ENCODE results near the gene FGF1.

Gene FGF1

DNA sequence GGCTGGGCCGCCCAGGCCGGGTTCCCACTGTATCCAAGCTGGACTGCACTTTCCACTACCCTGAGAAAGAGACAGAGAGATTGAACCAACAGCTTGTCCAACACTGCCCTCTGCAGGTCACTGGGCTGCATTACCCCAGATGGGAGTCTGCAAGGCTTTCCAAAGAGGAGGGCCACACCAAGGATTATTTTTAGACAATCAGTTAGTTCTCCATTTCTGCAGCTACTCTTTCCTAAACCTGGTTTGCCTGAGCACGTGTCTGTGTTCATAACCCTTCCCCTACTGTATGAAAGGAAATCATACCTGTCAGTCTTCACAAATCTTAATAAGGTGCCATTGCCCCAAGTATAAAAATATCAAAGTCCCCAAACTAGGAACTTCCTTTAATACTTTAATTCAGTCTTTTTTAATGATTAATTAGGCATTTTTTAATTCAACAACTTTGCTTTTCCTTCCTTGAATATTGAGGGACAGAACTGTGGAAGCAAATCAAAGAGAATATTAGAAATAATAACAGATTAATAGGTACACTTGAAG lies 13.4 kb upstream of the FGF1 start:
- TF ChIP-seq TCF4 (CRISPR knock-in tag; IDR thresholded peaks at IDR 0.05; ENCODE audit: borderline replicate concordance) (no peak), ZNF565 (CRISPR knock-in tag; conservative IDR thresholded peaks at IDR 0.05; ENCODE audit: low read depth) (no peak), ARNTL (CRISPR knock-in tag; IDR thresholded peaks at IDR 0.05; ENCODE audit: borderline replicate concordance, low read depth) (no peak), RARB (CRISPR knock-in tag; IDR thresholded peaks at IDR 0.05) (no peak), ZNF8 (CRISPR knock-in tag; IDR thresholded peaks at IDR 0.05) (no peak), ZFP3 (CRISPR knock-in tag; IDR thresholded peaks at IDR 0.05) (no peak), PPARA (CRISPR knock-in tag; IDR thresholded peaks at IDR 0.05; ENCODE audit: borderline replicate concordance) (no peak), CSDC2 (CRISPR knock-in tag; IDR thresholded peaks at IDR 0.05) (no peak), BACH2 (CRISPR knock-in tag; IDR thresholded peaks at IDR 0.05; ENCODE audit: borderline replicate concordance) (no peak), TOX (CRISPR knock-in tag; IDR thresholded peaks at IDR 0.05; ENCODE audit: borderline replicate concordance) (no peak), SNAI2 (CRISPR knock-in tag; IDR thresholded peaks at IDR 0.05) (no peak), OSR1 (CRISPR knock-in tag; IDR thresholded peaks at IDR 0.05) (no peak), ISL1 (CRISPR knock-in tag; IDR thresholded peaks at IDR 0.05) (no peak)
- TF ChIP-seq, protein P1, sequence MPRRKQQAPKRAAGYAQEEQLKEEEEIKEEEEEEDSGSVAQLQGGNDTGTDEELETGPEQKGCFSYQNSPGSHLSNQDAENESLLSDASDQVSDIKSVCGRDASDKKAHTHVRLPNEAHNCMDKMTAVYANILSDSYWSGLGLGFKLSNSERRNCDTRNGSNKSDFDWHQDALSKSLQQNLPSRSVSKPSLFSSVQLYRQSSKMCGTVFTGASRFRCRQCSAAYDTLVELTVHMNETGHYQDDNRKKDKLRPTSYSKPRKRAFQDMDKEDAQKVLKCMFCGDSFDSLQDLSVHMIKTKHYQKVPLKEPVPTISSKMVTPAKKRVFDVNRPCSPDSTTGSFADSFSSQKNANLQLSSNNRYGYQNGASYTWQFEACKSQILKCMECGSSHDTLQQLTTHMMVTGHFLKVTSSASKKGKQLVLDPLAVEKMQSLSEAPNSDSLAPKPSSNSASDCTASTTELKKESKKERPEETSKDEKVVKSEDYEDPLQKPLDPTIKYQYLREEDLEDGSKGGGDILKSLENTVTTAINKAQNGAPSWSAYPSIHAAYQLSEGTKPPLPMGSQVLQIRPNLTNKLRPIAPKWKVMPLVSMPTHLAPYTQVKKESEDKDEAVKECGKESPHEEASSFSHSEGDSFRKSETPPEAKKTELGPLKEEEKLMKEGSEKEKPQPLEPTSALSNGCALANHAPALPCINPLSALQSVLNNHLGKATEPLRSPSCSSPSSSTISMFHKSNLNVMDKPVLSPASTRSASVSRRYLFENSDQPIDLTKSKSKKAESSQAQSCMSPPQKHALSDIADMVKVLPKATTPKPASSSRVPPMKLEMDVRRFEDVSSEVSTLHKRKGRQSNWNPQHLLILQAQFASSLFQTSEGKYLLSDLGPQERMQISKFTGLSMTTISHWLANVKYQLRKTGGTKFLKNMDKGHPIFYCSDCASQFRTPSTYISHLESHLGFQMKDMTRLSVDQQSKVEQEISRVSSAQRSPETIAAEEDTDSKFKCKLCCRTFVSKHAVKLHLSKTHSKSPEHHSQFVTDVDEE (CRISPR knock-in tag; IDR thresholded peaks at IDR 0.05), result no peak
- TF ChIP-seq, protein P2, sequence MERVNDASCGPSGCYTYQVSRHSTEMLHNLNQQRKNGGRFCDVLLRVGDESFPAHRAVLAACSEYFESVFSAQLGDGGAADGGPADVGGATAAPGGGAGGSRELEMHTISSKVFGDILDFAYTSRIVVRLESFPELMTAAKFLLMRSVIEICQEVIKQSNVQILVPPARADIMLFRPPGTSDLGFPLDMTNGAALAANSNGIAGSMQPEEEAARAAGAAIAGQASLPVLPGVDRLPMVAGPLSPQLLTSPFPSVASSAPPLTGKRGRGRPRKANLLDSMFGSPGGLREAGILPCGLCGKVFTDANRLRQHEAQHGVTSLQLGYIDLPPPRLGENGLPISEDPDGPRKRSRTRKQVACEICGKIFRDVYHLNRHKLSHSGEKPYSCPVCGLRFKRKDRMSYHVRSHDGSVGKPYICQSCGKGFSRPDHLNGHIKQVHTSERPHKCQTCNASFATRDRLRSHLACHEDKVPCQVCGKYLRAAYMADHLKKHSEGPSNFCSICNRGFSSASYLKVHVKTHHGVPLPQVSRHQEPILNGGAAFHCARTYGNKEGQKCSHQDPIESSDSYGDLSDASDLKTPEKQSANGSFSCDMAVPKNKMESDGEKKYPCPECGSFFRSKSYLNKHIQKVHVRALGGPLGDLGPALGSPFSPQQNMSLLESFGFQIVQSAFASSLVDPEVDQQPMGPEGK (CRISPR knock-in tag; IDR thresholded peaks at IDR 0.05; ENCODE audit: borderline replicate concordance), result no peak
- TF ChIP-seq, protein P3, sequence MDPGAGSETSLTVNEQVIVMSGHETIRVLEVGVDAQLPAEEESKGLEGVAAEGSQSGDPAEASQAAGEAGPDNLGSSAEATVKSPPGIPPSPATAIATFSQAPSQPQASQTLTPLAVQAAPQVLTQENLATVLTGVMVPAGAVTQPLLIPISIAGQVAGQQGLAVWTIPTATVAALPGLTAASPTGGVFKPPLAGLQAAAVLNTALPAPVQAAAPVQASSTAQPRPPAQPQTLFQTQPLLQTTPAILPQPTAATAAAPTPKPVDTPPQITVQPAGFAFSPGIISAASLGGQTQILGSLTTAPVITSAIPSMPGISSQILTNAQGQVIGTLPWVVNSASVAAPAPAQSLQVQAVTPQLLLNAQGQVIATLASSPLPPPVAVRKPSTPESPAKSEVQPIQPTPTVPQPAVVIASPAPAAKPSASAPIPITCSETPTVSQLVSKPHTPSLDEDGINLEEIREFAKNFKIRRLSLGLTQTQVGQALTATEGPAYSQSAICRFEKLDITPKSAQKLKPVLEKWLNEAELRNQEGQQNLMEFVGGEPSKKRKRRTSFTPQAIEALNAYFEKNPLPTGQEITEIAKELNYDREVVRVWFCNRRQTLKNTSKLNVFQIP (CRISPR knock-in tag; IDR thresholded peaks at IDR 0.05; ENCODE audit: borderline replicate concordance, low read depth), result no peak
- TF ChIP-seq, protein P4, sequence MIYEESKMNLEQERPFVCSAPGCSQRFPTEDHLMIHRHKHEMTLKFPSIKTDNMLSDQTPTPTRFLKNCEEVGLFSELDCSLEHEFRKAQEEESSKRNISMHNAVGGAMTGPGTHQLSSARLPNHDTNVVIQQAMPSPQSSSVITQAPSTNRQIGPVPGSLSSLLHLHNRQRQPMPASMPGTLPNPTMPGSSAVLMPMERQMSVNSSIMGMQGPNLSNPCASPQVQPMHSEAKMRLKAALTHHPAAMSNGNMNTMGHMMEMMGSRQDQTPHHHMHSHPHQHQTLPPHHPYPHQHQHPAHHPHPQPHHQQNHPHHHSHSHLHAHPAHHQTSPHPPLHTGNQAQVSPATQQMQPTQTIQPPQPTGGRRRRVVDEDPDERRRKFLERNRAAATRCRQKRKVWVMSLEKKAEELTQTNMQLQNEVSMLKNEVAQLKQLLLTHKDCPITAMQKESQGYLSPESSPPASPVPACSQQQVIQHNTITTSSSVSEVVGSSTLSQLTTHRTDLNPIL (CRISPR knock-in tag; IDR thresholded peaks at IDR 0.05; ENCODE audit: low read depth), result no peak
- ATAC-seq, result peak; percentile 95

DNA sequence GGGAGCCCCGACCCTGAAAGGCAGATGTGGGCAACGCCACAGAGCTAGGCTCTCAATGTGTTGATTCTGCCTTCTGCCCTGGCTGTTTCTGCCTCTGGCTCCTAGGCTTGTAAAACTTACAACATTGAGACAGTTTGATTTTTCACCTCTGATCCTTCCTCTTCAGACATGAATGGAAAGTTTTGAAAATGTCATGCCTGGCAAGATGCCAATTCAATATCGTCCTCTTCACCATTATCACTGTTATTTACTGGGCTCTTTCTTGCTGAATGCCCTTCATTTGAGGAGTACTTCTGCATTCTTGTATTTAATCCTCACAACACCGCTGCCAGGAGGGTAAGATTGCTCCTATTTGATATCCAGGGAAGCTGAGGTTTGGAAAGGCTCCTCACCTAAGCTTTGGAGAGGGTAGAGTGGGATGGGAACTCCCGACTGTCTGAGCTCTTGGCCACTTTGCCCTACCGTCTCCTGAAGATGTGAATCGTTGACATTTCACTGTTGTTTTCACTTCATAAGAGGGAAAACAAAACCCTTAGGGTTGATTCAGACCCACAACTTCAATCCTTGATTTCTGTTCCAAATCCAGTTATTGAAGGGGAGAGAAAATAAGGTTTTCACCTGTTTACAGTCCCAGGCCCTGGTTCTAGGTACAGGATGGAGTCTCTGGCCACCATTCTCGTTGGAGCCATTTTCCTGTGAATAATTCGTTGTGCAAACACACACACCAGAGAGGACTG lies 12.7 kb upstream of the FGF1 start:
- no peak for TF ChIP-seq OSR1 (CRISPR knock-in tag; IDR thresholded peaks at IDR 0.05)
- TF ChIP-seq, protein P2 (CRISPR knock-in tag; IDR thresholded peaks at IDR 0.05; ENCODE audit: borderline replicate concordance), result no peak
- no peak for TF ChIP-seq PPARA (CRISPR knock-in tag; IDR thresholded peaks at IDR 0.05; ENCODE audit: borderline replicate concordance)
- no peak for TF ChIP-seq ZC3H10 (CRISPR knock-in tag; IDR thresholded peaks at IDR 0.05)
- TF ChIP-seq TOX (CRISPR knock-in tag; IDR thresholded peaks at IDR 0.05; ENCODE audit: borderline replicate concordance), result no peak
- no peak for TF ChIP-seq ARNTL (CRISPR knock-in tag; IDR thresholded peaks at IDR 0.05; ENCODE audit: borderline replicate concordance, low read depth)
- no peak for TF ChIP-seq ZNF565 (CRISPR knock-in tag; conservative IDR thresholded peaks at IDR 0.05; ENCODE audit: low read depth)
- ATAC-seq, result peak; percentile 39
